SK-N-SH (cell line): Measurements from ENCODE around the gene LTF. TPM values are rescaled to one million over a fixed set of nuclear protein-coding genes. Genes with fewer than 3 reads are reported as not detected.
"Not testable (repeated sequence)": the region's sequence is repeated elsewhere in the genome, so short reads cannot be mapped to it uniquely, and the experiment has no call there.

ENCODE experiments used
- CTCF ChIA-PET: fragments of 300-600, 350-600 bp; formaldehyde crosslinking; extraction: SDS; loops from one replicate; lab custom pipeline; 2021; lab: Yijun Ruan, JAX
- POLR2A ChIA-PET: fragments of 350-600 bp; sonication (Branson Sonifier 250); formaldehyde crosslinking; extraction: SDS; loops from one replicate; lab custom pipeline; 2020; ENCODE audit warnings: antibody characterized with exemption, inconsistent platforms; lab: Yijun Ruan, JAX
- DNase-seq: peaks from one replicate; pipeline ENCODE4 v3.0.0; 2012
- H2AFZ ChIP-seq: fragments of 200-600 bp; sonication (generic); 2 replicates; pipeline ENCODE4 v1.8.1; 2016; ENCODE audit warnings: antibody characterized with exemption, mild to moderate bottlenecking, low read depth
- H3F3A ChIP-seq: fragments of 200-600 bp; sonication (generic); replicated peaks from 2 replicates; pipeline ENCODE3; 2016; ENCODE audit warnings: antibody characterized with exemption, mild to moderate bottlenecking; ENCODE audit not compliant: insufficient read depth
- H3K27ac ChIP-seq, 2 experiments: fragments of 200-500 bp in 1 of 2; fragments of 200-600 bp in 1 of 2; sonication (Bioruptor generic) in 1 of 2; sonication (generic), shearing (Covaris generic) in 1 of 2; 2 replicates each; pipeline versions ENCODE4 v1.5.1 to v1.6.1; 2014 to 2016; ENCODE audit warnings: low read depth in 2 of 2, inconsistent platforms in 1 of 2, low read length in 1 of 2, mild to moderate bottlenecking in 1 of 2, mixed read lengths in 1 of 2
- H3K27me3 ChIP-seq: fragments of 200-600 bp; sonication (generic), shearing (Covaris generic); 2 replicates; pipeline ENCODE4 v1.6.1; 2016; ENCODE audit warnings: mixed run types; ENCODE audit not compliant: insufficient read depth
- H3K36me3 ChIP-seq, 2 experiments: fragments of 200-500 bp in 1 of 2; fragments of 200-600 bp in 1 of 2; sonication (Bioruptor generic) in 1 of 2; sonication (generic) in 1 of 2; replicated peaks in 1 of 2; 2 replicates each; pipeline versions ENCODE3 to v1.5.1; 2014 to 2016; ENCODE audit warnings: low read length in 1 of 2, mild to moderate bottlenecking in 1 of 2; ENCODE audit not compliant: insufficient read depth in 2 of 2, control insufficient read depth in 1 of 2
- H3K4me1 ChIP-seq, 2 experiments: fragments of 200-500 bp in 1 of 2; fragments of 200-600 bp in 1 of 2; sonication (Bioruptor generic) in 1 of 2; sonication (generic), shearing (Covaris generic) in 1 of 2; 2 replicates each; pipeline versions ENCODE4 v1.5.1 to v1.6.1; 2014 to 2016; ENCODE audit warnings: low read depth in 1 of 2, low read length in 1 of 2, mixed run types in 1 of 2; ENCODE audit not compliant: insufficient read depth in 2 of 2, control insufficient read depth in 1 of 2
- H3K4me2 ChIP-seq: fragments of 200-600 bp; sonication (generic), shearing (Covaris generic); 2 replicates; pipeline ENCODE4 v1.6.1; 2017; ENCODE audit warnings: mixed run types
- H3K4me3 ChIP-seq, 2 experiments: fragments of 200-500 bp in 1 of 2; fragments of 200-600 bp in 1 of 2; sonication (Bioruptor generic) in 1 of 2; sonication (generic), shearing (Covaris generic) in 1 of 2; 2 replicates each; pipeline versions ENCODE4 v1.5.1 to v1.8.1; 2014 to 2016; ENCODE audit warnings: low read depth in 2 of 2, inconsistent platforms in 1 of 2, low read length in 1 of 2, mild to moderate bottlenecking in 1 of 2, mixed read lengths in 1 of 2, moderate library complexity in 1 of 2
- H3K79me2 ChIP-seq: fragments of 200-600 bp; sonication (generic); 2 replicates; pipeline ENCODE4 v1.8.1; 2017; ENCODE audit warnings: mild to moderate bottlenecking; ENCODE audit not compliant: insufficient read depth
- H3K9ac ChIP-seq: fragments of 200-600 bp; sonication (generic); 2 replicates; pipeline ENCODE4 v1.6.1; 2017; ENCODE audit warnings: mixed run types
- H3K9me2 ChIP-seq: fragments of 200-600 bp; sonication (generic); 2 replicates; pipeline ENCODE4 v1.6.1; 2017; ENCODE audit warnings: mixed run types
- H3K9me3 ChIP-seq: fragments of 200-600 bp; sonication (generic); 2 replicates; pipeline ENCODE4 v1.6.1; 2017; ENCODE audit warnings: mixed run types, mild to moderate bottlenecking, moderate library complexity
- H4K20me1 ChIP-seq: fragments of 200-600 bp; sonication (generic); 2 replicates; pipeline ENCODE4 v1.6.1; 2017; ENCODE audit warnings: mild to moderate bottlenecking, mixed run types; ENCODE audit not compliant: insufficient read depth
- JUND ChIP-seq: IDR thresholded peaks from 2 replicates; pipeline ENCODE4 v1.4.0; 2012
- RAD21 ChIP-seq: IDR thresholded peaks from 2 replicates; pipeline ENCODE4 v1.6.1; 2012; ENCODE audit warnings: mild to moderate bottlenecking, low read length
- RCOR1 ChIP-seq: fragments of 150-350 bp; IDR thresholded peaks from 2 replicates; pipeline ENCODE4 v1.6.1; 2017; ENCODE audit warnings: antibody characterized with exemption, low read length
- SMC3 ChIP-seq: IDR thresholded peaks from 2 replicates; pipeline ENCODE4 v1.6.1; 2012; ENCODE audit warnings: low read depth, low read length, improper control_type of control experiment
- TEAD4 ChIP-seq: IDR thresholded peaks from 2 replicates; pipeline ENCODE4 v1.4.0; 2012; ENCODE audit warnings: mild to moderate bottlenecking, borderline replicate concordance; ENCODE audit not compliant: insufficient read depth
- YY1 ChIP-seq: IDR thresholded peaks from 2 replicates; pipeline ENCODE4 v1.4.0; 2012; ENCODE audit warnings: low read depth, mild to moderate bottlenecking
- WGBS: methylation state at CpG from one replicate; pipeline ENCODE4 v1.1.6; 2017; ENCODE audit warnings: low lambda C conversion rate; 5-methylcytosine and 5-hydroxymethylcytosine counted together
- polyA plus RNA-seq, 3 experiments: library from polyadenylated mRNA; depleted of rRNA; stranded (reverse); fragments of >200 nt; gene quantifications; 2 replicates each; pipeline ENCODE4 v1.2.3, GENCODE V29; 2012
- TF ChIP-seq, protein P1 (sequence below): IDR thresholded peaks from 2 replicates; pipeline ENCODE4 v1.4.0; 2012; ENCODE audit warnings: low read depth, borderline replicate concordance

Gene LTF
- polyA plus RNA-seq, 1 of the 3 experiments (the other 2 are of a cell fraction), result not detected

DNA sequence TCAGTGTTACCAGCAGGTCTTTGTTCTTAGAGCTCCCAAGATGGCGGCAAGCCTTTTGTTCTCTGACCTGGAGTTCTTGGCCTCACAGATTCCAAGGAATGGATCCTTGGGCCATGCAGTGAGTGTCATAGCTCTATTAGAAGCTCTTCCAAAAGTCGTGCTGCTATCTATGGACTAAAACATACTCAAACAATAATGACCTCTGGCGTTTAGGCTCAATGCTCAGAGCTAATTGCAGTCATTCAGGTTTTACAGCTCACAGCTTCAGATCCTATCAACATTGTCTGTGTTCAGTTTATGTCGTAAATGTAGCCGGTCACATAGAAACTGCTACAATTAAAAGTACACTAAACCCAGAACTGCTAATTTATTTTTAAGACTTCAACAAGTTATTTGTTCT, 35.5 kb downstream of the LTF start:
- DNase-seq, result no peak
- H3K79me2 ChIP-seq, result no peaks in the 10 kb centered on the region
- ChIA-PET CTCF (interaction anchor here (1.0 kb wide), 1 partner anchor 17 kb away, joined by 3 read pairs; no protein-coding TSS in a partner anchor), POLR2A (no interaction called here)
- H3K27ac ChIP-seq, result no peak overlapping the region
- 52% methylated on average over 5 of the region's 5 CpGs for whole genome bisulfite sequencing
- no peaks in the 10 kb centered on the region for H3K36me3 ChIP-seq
- no peak overlapping the region for H3K4me2 ChIP-seq
- H4K20me1 ChIP-seq, result no peaks in the 10 kb centered on the region
- TF ChIP-seq SMC3 (no peak), TEAD4 (no peak), YY1 (no peak), RAD21 (no peak), RCOR1 (no peak)
- no peaks in the 10 kb centered on the region for H3K9me2 ChIP-seq
- no peak overlapping the region for H3K4me3 ChIP-seq
- H3K4me1 ChIP-seq, result no peaks in the 10 kb centered on the region
- no peaks in the 10 kb centered on the region for H3F3A ChIP-seq
- H3K9ac ChIP-seq, result no peak overlapping the region
- H3K27me3 ChIP-seq, result no peaks in the 10 kb centered on the region
- H3K9me3 ChIP-seq, result 0 out of 2 replicates have a peak, but pooled peaks cover 3% of the 10 kb centered on the region
- H2AFZ ChIP-seq, result no peak overlapping the region

DNA sequence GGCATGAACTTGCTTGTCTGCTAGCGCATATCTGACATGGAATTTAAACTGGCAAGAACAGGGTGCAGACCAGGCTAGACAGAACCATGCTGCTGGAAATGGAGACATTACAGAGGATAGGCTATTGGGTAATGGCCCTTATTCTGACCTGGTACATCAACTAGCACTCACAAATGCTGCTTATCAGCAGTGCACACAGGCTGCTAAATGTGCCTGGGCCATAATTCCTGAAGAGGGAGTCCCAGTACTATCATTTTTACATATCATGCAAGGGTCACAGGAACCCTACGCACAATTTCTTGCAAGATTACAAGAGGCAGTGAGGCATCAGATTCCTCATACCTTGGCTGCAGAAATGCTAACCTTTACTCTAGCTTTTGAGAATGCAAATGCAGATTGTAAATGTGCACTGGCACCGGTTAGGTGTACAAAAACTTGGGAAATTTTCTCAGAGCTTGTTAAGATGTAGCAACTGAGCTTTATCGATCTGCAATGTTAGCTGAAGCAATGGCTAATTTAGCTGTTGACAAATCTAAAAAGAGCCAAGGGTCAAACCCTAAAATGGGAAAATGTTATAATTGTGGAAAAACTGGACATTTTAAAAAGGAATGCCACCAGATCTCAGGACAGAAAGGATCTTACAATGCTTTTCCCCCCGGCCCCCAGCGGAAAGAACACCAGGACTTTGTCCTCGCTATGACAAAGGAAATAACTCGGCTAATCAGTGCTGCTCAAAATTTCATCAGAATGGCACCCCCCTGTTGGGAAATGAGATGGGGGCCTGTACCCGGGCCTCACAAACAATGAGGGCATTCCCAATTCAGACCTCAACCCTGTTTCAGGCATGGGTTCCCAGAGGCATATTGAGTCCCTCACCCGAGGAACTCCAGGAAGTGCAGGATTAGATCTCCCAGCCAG, 36.5 kb downstream of the LTF start:
- POLR2A ChIA-PET, result no interaction called here
- no peak for TF ChIP-seq JUND
- 0 out of 2 replicates have a peak, but pooled peaks have one; percentile 12 for TF ChIP-seq RAD21
- TF ChIP-seq, protein P1, sequence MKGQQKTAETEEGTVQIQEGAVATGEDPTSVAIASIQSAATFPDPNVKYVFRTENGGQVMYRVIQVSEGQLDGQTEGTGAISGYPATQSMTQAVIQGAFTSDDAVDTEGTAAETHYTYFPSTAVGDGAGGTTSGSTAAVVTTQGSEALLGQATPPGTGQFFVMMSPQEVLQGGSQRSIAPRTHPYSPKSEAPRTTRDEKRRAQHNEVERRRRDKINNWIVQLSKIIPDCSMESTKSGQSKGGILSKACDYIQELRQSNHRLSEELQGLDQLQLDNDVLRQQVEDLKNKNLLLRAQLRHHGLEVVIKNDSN, result no peak
- no peak overlapping the region for H2AFZ ChIP-seq
- no peak for DNase-seq
- no peak overlapping the region for H3K4me3 ChIP-seq
- no peaks in the 10 kb centered on the region for H3K79me2 ChIP-seq
- H3K4me1 ChIP-seq, result no peaks in the 10 kb centered on the region
- no peaks in the 10 kb centered on the region for H3K9me2 ChIP-seq
- H3F3A ChIP-seq, result no peaks in the 10 kb centered on the region
- no peak overlapping the region for H3K4me2 ChIP-seq
- H3K9ac ChIP-seq, result no peak overlapping the region
- CTCF ChIA-PET, result interaction anchor here (1.0 kb wide), 2 partner anchors 8 to 18 kb away, joined by 3 read pairs; no protein-coding TSS in a partner anchor
- WGBS, result 47% methylated on average over 10 of the region's 10 CpGs
- H3K9me3 ChIP-seq, result 0 out of 2 replicates have a peak, but pooled peaks cover 3% of the 10 kb centered on the region
- H3K27ac ChIP-seq, result no peak overlapping the region
- H3K36me3 ChIP-seq, result no peaks in the 10 kb centered on the region
- H4K20me1 ChIP-seq, result no peaks in the 10 kb centered on the region
- H3K27me3 ChIP-seq, result no peaks in the 10 kb centered on the region

DNA sequence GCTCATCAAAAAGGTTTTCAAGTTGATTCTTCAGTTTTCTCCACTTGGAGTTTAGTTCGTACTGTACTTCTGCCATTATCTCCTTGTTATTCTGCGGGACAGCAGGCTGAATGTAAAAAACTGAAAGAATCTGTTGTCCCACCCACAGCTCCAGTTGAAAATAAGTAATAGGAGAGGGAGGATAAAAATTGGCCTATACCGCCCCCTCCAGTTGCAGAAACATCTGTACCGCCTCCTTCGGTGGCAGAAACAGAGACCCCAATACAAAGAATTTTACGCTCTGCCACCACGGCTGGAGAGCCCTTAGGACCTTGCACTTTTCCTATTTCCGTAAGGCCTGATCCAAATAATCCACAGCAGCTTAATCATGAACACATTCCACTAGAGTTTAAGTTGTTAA, 37.3 kb downstream of the LTF start:
- 70% methylated on average over 8 of the region's 8 CpGs for WGBS
- DNase-seq, POLR2A ChIA-PET, H3K9ac ChIP-seq, H3K4me3 ChIP-seq, H4K20me1 ChIP-seq, H3K36me3 ChIP-seq, H3K9me3 ChIP-seq, H3F3A ChIP-seq, H3K27me3 ChIP-seq, H3K4me1 ChIP-seq, H3K9me2 ChIP-seq, H3K4me2 ChIP-seq, H2AFZ ChIP-seq, H3K79me2 ChIP-seq, H3K27ac ChIP-seq: not testable (repeated sequence)
- CTCF ChIA-PET, result interaction anchor here (1.0 to 1.1 kb wide), 2 partner anchors 9 to 62 kb away, joined by 3 to 5 read pairs; no protein-coding TSS in a partner anchor

DNA sequence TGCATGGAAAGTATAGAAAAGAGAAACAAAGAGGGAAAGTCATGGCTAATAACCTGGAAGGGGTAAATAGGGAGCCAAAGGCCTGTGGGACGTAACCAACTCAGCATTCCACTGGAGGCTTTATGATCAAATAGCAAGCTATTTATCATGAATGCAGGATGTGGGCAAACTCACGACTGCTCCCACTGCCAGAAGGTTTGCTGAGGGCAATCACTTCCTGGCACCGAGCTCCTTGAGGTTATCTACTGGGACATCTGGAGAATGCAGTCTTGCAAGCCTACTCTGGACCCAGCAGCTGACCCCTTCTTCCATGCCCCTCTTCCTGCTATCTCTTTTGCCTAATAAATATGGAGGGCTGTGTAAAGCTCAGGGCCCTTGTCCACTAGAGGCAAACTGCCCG, 38.2 kb downstream of the LTF start:
- H3K9ac ChIP-seq, H4K20me1 ChIP-seq, POLR2A ChIA-PET, DNase-seq, H3F3A ChIP-seq, H3K36me3 ChIP-seq, H3K4me2 ChIP-seq, H3K9me3 ChIP-seq, H2AFZ ChIP-seq, H3K4me3 ChIP-seq, H3K27me3 ChIP-seq, H3K9me2 ChIP-seq, H3K79me2 ChIP-seq, H3K4me1 ChIP-seq, H3K27ac ChIP-seq: not testable (repeated sequence)
- 39% methylated on average over 4 of the region's 4 CpGs for WGBS
- CTCF ChIA-PET, result interaction anchor here (1.1 kb wide), 1 partner anchor 62 kb away, joined by 5 read pairs; no protein-coding TSS in a partner anchor
